HG03139 (cell line): ENCODE measurements around the gene PSMD3.
"Not testable (repeated sequence)": the region's sequence is repeated elsewhere in the genome, so short reads cannot be mapped to it uniquely, and the experiment has no call there.

Experiments
- ATAC-seq: cut with Tn5 transposase; IDR thresholded peaks from one replicate; pipeline ENCODE4 v1.9.1; 2021; ENCODE audit not compliant: unreplicated experiment

PSMD3 gene

GRCh38 chr17:39995438-39995837 lies 14.8 kb downstream of the PSMD3 start:
- ATAC-seq = no peak

- ATAC-seq = no peak
These were observed 15.6 kb downstream of the PSMD3 start for GRCh38 chr17:39996162-39996561.

DNA sequence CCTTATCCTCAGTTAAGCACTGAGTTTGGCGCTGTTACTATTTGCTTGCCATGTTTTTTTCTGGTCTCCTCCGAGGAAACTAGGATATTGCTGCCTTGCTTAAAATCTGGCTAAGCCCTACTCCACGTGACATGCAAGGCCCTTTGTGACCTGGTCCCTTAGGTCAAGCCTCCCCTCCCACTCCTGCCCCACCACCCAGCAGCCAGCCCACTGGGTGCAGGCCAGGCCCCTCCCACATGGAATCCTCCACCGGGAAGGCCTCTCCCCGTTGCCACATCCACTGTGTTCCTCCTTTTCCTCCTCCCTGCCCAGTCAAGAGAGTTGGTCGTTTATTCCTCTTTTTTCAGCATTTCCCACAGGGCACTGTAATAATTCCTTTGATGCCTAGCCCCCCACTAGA lies 16.2 kb downstream of the PSMD3 start:
- no peak for ATAC-seq

- no peak for ATAC-seq
These were observed 16.9 kb downstream of the PSMD3 start for GRCh38 chr17:39997543-39997942.

- ATAC-seq = no peak
These were observed 18.5 kb downstream of the PSMD3 start for GRCh38 chr17:39999067-39999466.

GRCh38 chr17:40000161-40000560 lies 19.6 kb downstream of the PSMD3 start:
- no peak for ATAC-seq

GRCh38 chr17:40001335-40001734 lies 20.7 kb downstream of the PSMD3 start:
- ATAC-seq = not testable (repeated sequence)

DNA sequence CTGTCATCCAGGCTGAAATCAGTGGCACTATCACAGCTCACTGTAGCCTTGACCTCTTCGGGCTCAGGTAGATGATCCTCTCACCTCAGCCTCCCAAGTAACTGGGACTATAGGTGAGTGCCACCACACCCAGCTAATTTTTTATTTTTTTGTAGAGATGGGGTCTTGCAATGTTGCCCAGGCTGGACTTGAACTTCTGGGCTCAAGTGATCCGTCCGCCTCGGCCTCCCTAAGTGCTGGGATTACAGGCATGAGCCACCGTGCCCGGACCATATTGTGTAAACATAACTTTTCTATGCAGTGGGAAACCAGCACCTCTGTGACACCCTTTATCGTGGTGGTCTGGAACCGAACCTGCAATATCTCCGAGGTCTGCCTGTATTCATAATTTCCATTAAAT lies 23.5 kb downstream of the PSMD3 start:
- no peak for ATAC-seq

DNA sequence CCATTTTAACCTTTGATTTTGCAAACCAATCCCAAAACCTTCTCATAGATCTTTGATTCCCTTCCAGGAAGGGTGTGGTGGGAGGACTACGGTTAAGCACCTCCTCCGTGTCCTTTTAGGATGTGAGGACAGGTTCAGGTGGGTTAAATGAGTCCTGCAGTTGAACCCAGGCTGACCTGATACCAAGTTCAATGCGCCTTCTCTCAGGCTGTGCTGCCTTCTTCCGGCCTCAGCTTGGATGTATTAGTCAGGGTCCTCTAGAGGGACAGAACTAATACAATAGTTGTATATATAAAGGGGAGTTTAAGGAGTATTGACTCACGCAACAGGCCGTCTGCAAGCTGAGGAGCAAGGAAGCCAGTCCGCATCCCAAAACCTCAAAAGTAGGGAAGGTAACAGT lies 24.1 kb downstream of the PSMD3 start:
- no peak for ATAC-seq

GRCh38 chr17:40005520-40005919 lies 24.9 kb downstream of the PSMD3 start:
- ATAC-seq = no peak

GRCh38 chr17:40010946-40011500 lies 30.4 kb downstream of the PSMD3 start:
- ATAC-seq = not testable (repeated sequence)

DNA sequence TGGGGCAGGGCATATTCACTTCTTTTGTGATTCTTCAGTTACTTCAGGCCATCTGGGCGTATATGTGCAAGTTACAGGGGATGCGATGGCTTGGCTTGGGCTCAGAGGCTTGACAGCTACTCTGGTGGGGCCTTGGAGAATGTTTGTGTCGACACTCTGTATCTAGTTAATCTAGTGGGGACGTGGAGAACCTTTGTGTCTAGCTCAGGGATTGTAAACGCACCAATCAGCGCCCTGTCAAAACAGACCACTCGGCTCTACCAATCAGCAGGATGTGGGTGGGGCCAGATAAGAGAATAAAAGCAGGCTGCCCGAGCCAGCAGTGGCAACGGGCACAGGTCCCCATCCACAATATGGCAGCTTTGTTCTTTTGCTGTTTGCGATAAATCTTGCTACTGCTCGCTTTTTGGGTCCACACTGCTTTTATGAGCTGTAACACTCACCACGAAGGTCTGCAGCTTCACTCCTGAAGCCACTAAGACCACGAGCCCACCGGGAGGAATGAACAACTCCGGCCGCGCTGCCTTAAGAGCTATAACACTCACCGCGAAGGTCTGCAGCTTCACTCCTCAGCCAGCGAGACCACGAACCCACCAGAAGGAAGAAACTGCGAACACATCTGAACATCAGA lies 31.5 kb downstream of the PSMD3 start:
- ATAC-seq = not testable (repeated sequence)

DNA sequence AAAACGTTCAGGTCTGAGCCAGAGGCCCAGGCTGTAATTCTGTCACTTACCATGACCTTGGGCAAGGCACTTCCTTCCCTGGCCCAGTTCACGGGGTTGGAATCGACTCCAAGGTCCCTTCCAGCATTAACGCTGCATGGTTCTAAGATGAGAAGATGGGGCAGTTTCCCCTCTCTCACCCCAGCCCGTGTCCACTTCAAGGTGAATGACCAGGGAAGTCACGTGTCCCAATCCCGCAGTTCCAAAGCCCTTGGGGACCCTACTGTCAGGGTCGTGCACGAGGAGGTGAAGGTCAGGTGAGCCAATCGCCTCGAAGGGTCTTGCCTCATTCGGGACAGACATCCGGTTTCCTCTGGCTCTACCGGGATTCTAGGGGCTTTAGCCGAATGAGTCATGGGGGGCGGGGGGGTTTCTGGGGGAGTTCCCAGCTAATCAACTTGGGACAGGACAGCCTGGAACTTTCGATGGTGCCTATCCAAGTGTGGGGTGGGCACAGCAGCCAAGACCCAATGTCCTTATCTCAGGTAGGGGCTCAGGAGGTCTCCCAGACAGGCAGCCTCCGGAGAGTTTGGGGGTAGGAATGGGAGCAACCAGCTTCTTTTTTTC lies 33.9 kb downstream of the PSMD3 start:
- ATAC-seq = no peak

DNA sequence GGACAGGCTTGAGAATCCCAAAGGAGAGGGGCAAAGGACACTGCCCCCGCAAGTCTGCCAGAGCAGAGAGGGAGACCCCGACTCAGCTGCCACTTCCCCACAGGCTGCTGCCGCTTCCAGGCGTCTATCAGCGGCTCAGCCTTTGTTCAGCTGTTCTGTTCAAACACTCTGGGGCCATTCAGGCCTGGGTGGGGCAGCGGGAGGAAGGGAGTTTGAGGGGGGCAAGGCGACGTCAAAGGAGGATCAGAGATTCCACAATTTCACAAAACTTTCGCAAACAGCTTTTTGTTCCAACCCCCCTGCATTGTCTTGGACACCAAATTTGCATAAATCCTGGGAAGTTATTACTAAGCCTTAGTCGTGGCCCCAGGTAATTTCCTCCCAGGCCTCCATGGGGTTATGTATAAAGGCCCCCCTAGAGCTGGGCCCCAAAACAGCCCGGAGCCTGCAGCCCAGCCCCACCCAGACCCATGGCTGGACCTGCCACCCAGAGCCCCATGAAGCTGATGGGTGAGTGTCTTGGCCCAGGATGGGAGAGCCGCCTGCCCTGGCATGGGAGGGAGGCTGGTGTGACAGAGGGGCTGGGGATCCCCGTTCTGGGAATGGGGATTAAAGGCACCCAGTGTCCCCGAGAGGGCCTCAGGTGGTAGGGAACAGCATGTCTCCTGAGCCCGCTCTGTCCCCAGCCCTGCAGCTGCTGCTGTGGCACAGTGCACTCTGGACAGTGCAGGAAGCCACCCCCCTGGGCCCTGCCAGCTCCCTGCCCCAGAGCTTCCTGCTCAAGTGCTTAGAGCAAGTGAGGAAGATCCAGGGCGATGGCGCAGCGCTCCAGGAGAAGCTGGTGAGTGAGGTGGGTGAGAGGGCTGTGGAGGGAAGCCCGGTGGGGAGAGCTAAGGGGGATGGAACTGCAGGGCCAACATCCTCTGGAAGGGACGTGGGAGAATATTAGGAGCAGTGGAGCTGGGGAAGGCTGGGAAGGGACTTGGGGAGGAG lies 34.7 kb downstream of the PSMD3 start, which contains the start of gene CSF3:
CSF3 (plus strand) TSS at position 436 of the 993 bp plus-strand sequence; CDS start at position 471, 35 bp downstream.
- ATAC-seq = no peak

- no peak for ATAC-seq
These were observed 35.7 kb downstream of the PSMD3 start for GRCh38 chr17:40015998-40016985.

GRCh38 chr17:40017422-40018080 lies 36.9 kb downstream of the PSMD3 start:
- no peak for ATAC-seq

DNA sequence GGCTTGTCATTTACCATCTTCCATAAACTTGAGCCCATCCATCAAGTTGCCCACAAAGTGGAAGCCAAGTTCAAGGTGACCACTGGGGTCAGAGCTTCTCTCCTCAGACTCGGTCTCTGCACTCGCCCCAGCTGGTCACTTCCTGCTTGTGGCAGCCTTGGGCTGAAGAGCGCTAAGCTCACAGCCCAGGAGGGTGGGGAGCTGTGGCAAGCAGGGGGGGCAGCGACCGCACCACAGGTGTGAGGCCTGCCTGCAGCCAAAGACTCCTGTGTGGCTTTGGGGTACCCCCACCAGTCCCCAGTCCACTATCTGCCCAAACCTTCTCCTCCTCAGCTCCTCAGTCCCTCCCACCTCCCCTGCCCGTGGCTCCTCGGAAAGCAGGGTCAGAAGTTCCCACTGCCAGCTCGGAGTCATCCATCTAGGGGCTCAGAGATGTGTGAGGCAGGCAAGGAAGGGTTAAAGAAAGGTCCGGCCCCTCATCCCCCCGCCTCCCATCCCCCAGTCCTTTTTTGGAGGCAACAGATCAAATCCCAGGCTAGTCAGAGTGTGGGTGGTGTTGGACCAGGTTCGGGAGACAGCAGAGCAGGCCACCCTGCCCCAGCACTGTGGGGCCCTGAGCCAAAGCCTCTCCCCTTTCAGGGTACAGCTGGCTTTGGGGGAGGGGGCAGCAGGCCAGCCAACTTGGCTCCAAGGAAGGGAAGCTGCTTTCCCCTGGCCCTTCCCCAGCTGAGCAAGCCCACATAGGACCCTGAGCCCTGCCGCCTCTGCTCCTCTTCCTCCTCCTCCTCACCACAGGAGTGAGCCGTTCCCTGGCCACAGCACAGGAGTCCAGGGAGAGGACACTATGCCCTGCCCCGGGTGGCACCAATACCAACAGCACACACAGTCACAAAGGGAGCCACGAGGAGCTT lies 37.9 kb downstream of the PSMD3 start:
- ATAC-seq = no peak

DNA sequence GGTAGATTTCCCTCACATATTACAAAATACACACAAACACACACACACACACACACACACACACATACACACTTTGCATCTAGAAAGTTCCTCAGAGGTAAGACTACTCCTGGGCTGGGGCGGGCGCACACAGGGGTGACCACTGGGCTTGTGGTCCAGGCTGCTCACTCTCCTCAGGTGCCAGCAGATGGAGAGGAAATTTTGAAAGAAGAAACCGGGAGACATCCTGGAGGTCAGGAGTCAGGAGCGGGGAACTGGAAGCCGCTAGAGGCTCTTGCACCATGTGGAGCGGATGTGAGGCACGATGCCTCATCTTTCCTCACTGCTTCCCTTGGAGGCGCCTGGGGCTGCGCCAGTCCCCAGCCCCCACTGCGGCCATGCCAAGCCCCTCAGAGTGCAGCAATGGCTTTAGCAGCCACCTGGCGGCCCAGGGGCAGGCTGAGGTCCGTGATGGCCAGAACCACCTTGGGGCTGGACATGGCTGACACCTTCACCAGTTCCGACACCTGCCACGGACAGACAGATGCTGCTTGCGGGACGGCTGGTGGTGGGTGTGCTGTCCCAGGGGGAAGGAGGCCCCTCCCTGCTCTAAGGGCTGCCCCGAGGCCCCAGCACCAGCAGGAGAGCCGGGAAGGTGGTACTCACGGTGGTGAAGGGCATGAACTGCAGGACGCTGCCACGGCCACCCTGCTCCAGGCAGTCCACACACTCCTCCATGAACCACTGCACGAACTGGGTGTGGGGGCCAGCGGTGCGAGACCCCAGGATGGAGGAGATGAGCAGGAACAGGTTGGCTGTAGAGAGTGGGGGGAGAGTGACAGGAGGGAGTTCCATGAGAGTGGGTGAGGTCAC lies 38.8 kb downstream of the PSMD3 start:
- no peak for ATAC-seq
